Amniotic stem cell (primary cell): ENCODE data around the gene NAXD.
"Not testable (repeated sequence)": the region's sequence is repeated elsewhere in the genome, so short reads cannot be mapped to it uniquely, and the experiment has no call there.

Experiments
- DNase-seq: peaks from one replicate; lab custom pipeline; 2025; lab: John Stamatoyannopoulos, UW

Gene NAXD

GRCh38 chr13:110615322-110616102 lies at the start of gene NAXD:
Gene NAXD, plus strand, starts transcription at chr13:110615545. Its CDS starts 57 bp downstream, at chr13:110615602.
- peak; percentile 89 for DNase-seq

GRCh38 chr13:110566171-110566570 lies 49.2 kb upstream of the NAXD start:
- no peak for DNase-seq

- no peak for DNase-seq
Measured at GRCh38 chr13:110568612-110569011, 46.7 kb upstream of the NAXD start.

- DNase-seq: not testable (repeated sequence)
Measured at GRCh38 chr13:110569962-110570361, 45.4 kb upstream of the NAXD start.

- no peak for DNase-seq
Measured at GRCh38 chr13:110570886-110571285, 44.5 kb upstream of the NAXD start.

- no peak for DNase-seq
Measured at GRCh38 chr13:110571896-110572777, 43.2 kb upstream of the NAXD start.

- no peak for DNase-seq
Measured at GRCh38 chr13:110572778-110573118, 42.6 kb upstream of the NAXD start.

- DNase-seq: no peak
Measured at GRCh38 chr13:110574161-110574560, 41.2 kb upstream of the NAXD start.

- DNase-seq: no peak
Measured at GRCh38 chr13:110575322-110576069, 39.8 kb upstream of the NAXD start.

- no peak for DNase-seq
Measured at GRCh38 chr13:110576070-110576394, 39.3 kb upstream of the NAXD start.

- no peak for DNase-seq
Measured at GRCh38 chr13:110576736-110577476, 38.4 kb upstream of the NAXD start.

- no peak for DNase-seq
Measured at GRCh38 chr13:110578363-110578762, 37.0 kb upstream of the NAXD start.

- no peak for DNase-seq
Measured at GRCh38 chr13:110580800-110581199, 34.5 kb upstream of the NAXD start.

- no peak for DNase-seq
Measured at GRCh38 chr13:110581506-110582185, 33.7 kb upstream of the NAXD start.

- no peak for DNase-seq
Measured at GRCh38 chr13:110582421-110582954, 32.9 kb upstream of the NAXD start.

- DNase-seq: no peak
Measured at GRCh38 chr13:110583178-110583865, 32.0 kb upstream of the NAXD start.

GRCh38 chr13:110589793-110590390 lies 25.5 kb upstream of the NAXD start:
- DNase-seq: no peak

- DNase-seq: no peak
Measured at GRCh38 chr13:110590577-110590976, 24.8 kb upstream of the NAXD start.

- no peak for DNase-seq
Measured at GRCh38 chr13:110592665-110593064, 22.7 kb upstream of the NAXD start.
